Keratinocyte (primary cell): ENCODE measurements around the gene CLTRN.

Source experiments
- CTCF ChIP-seq, 3 experiments: IDR thresholded peaks in 1 of 3; conservative IDR thresholded peaks in 1 of 3; optimal IDR thresholded peaks in 1 of 3; 2 replicates in 2 of 3; 3 replicates in 1 of 3; pipeline versions ENCODE3 to v1.5.1; 2011; ENCODE audit warnings: low read length in 3 of 3, mild to moderate bottlenecking in 3 of 3, moderate library complexity in 2 of 3, control low read depth in 1 of 3, inconsistent platforms in 1 of 3; ENCODE audit not compliant: insufficient read depth in 2 of 3; ENCODE audit errors: extremely low read depth in 1 of 3
- EZH2 ChIP-seq: IDR thresholded peaks from one replicate; pipeline ENCODE4 v1.6.1; 2012; ENCODE audit warnings: inconsistent platforms, mild to moderate bottlenecking, low read length, moderate library complexity

GRCh38 chrX:15694941-15695451 lies 30.4 kb upstream of the CLTRN start:
- no peak for TF ChIP-seq CTCF (optimal IDR thresholded peaks at IDR 0.05 in 1 of 3, IDR thresholded peaks at IDR 0.05 in 1 of 3, conservative IDR thresholded peaks at IDR 0.05 in 1 of 3; ENCODE audit: extremely low read depth in 1 of 3, insufficient read depth in 2 of 3, low read length in 3 of 3)
- no peak for TF ChIP-seq EZH2
